A673 (cell line): ENCODE data around the gene FNDC3B. TPM values are rescaled to one million over a fixed set of nuclear protein-coding genes. Genes with fewer than 3 reads are reported as not detected.

Experiments used
- BruUV-seq: library from RNA; stranded (reverse); fragments of 400-500 nt; replicated peaks from 2 replicates; lab custom pipeline; 2021; lab: Mats Ljungman, UMichigan
- CTCF ChIA-PET: fragments of 300-600 bp; sonication (Branson Sonifier 250); formaldehyde crosslinking; loops from one replicate; lab custom pipeline; 2022; ENCODE audit warnings: antibody characterized with exemption; lab: Charles Lee
- POLR2A ChIA-PET: fragments of 300-600 bp; sonication (Branson Sonifier 250); formaldehyde crosslinking; loops from one replicate; lab custom pipeline; 2022; ENCODE audit warnings: antibody characterized with exemption; ENCODE audit not compliant: low non-redundant PET; lab: Charles Lee
- DNase-seq: peaks from one replicate; pipeline ENCODE4 v3.0.0-alpha.2; 2015; ENCODE audit warnings: low spot score
- H3K27ac ChIP-seq: fragments of 200-600 bp; sonication (generic); 2 replicates; pipeline ENCODE4 v1.5.1; 2016; ENCODE audit warnings: mixed run types, low read depth, mild to moderate bottlenecking, mixed read lengths, antibody characterized with exemption, low read length; ENCODE audit not compliant: poor library complexity, severe bottlenecking
- H3K27me3 ChIP-seq: fragments of 200-600 bp; sonication (generic); replicated peaks from 2 replicates; pipeline ENCODE4 v1.6.1; 2017; ENCODE audit warnings: mixed run types, low read depth, mild to moderate bottlenecking, mixed read lengths, antibody characterized with exemption, low read length; ENCODE audit not compliant: insufficient read depth, poor library complexity
- H3K36me3 ChIP-seq: fragments of 200-600 bp; sonication (generic); 2 replicates; pipeline ENCODE4 v1.6.1; 2016; ENCODE audit warnings: mixed run types, mild to moderate bottlenecking, mixed read lengths, antibody characterized with exemption, low read length; ENCODE audit not compliant: insufficient read depth, poor library complexity, severe bottlenecking
- H3K4me1 ChIP-seq: fragments of 200-600 bp; sonication (generic); 2 replicates; pipeline ENCODE4 v1.6.1; 2017; ENCODE audit warnings: mixed run types, mild to moderate bottlenecking, mixed read lengths, antibody characterized with exemption, low read length; ENCODE audit not compliant: insufficient read depth, poor library complexity, severe bottlenecking
- H3K4me3 ChIP-seq: fragments of 200-600 bp; sonication (generic); 2 replicates; pipeline ENCODE4 v1.5.1; 2016; ENCODE audit warnings: low read depth, mixed run types, mild to moderate bottlenecking, mixed read lengths, low read length; ENCODE audit not compliant: poor library complexity, severe bottlenecking
- H3K9me3 ChIP-seq: fragments of 200-600 bp; sonication (generic); 2 replicates; pipeline ENCODE4 v1.6.1; 2016; ENCODE audit warnings: mixed run types, low read depth, mild to moderate bottlenecking, mixed read lengths, antibody characterized with exemption, low read length; ENCODE audit not compliant: poor library complexity, severe bottlenecking
- CTCF ChIP-seq: fragments of 300-800, 200-600 bp; sonication (generic); conservative IDR thresholded peaks from 2 replicates; pipeline ENCODE4 v1.5.1; 2017; ENCODE audit warnings: low read depth, mild to moderate bottlenecking, antibody characterized with exemption, low read length, moderate library complexity, mixed read lengths
- EZH2 ChIP-seq: fragments of 200-600 bp; sonication (generic); IDR thresholded peaks from 2 replicates; pipeline ENCODE4 v1.6.1; 2017; ENCODE audit warnings: borderline replicate concordance, low read depth, mild to moderate bottlenecking, mixed read lengths, antibody characterized with exemption, low read length; ENCODE audit not compliant: poor library complexity, severe bottlenecking
- intact Hi-C: fragments of 100-400 bp; cut with micrococcal nuclease; formaldehyde crosslinking; loops from one replicate; pipeline ENCODE4 v1.10.0; 2022; ENCODE audit not compliant: unreplicated experiment
- total RNA-seq: library from RNA; stranded (reverse); gene quantifications from 2 replicates; pipeline ENCODE4 v1.2.3, GENCODE V29; 2021

The FNDC3B gene
- total RNA-seq, 1 experiment from 2014 or later = 50.8 TPM

- H3K9me3 ChIP-seq = no peaks in the 10 kb centered on the region
- peak overlapping the region; percentile 8 for H3K27ac ChIP-seq
- peaks cover 34% of the 10 kb centered on the region for H3K4me1 ChIP-seq
- ChIA-PET POLR2A (no interaction called here), CTCF (no interaction called here)
- DNase-seq = no peak
- H3K36me3 ChIP-seq = no peaks in the 10 kb centered on the region
- intact Hi-C loops = no loop called here
- no TSS peak for BruUV-seq
- TF ChIP-seq EZH2 (no peak), CTCF (no peak)
- H3K27me3 ChIP-seq = no peaks in the 10 kb centered on the region
- H3K4me3 ChIP-seq = no peak overlapping the region
These were observed 18.4 kb downstream of the FNDC3B start for GRCh38 chr3:172057624-172058327.

- ChIA-PET POLR2A (no interaction called here), CTCF (no interaction called here)
- peaks cover 34% of the 10 kb centered on the region for H3K4me1 ChIP-seq
- no peaks in the 10 kb centered on the region for H3K27me3 ChIP-seq
- H3K36me3 ChIP-seq = no peaks in the 10 kb centered on the region
- H3K4me3 ChIP-seq = no peak overlapping the region
- no peak for DNase-seq
- TF ChIP-seq CTCF (no peak), EZH2 (no peak)
- intact Hi-C loops = no loop called here
- BruUV-seq = no TSS peak
- peaks cover 5% of the 10 kb centered on the region for H3K9me3 ChIP-seq
- no peak overlapping the region for H3K27ac ChIP-seq
These were observed 20.2 kb downstream of the FNDC3B start for GRCh38 chr3:172059532-172059931.

GRCh38 chr3:172060234-172060633, 20.9 kb downstream of the FNDC3B start:
- POLR2A ChIA-PET = no interaction called here
- DNase-seq = no peak
- Histone ChIP-seq H3K36me3 (no peaks in the 10 kb centered on the region), H3K27ac (no peak overlapping the region), H3K4me3 (no peak overlapping the region), H3K9me3 (peaks cover 5% of the 10 kb centered on the region), H3K27me3 (no peaks in the 10 kb centered on the region), H3K4me1 (peaks cover 36% of the 10 kb centered on the region)
- CTCF ChIA-PET = no interaction called here
- BruUV-seq = no TSS peak
- intact Hi-C loops = no loop called here
- no peak for TF ChIP-seq CTCF
- no peak for TF ChIP-seq EZH2
